ENCODE measurements around the gene KBTBD3. TPM values are rescaled to one million over a fixed set of nuclear protein-coding genes. Genes with fewer than 3 reads are reported as not detected.
"Not testable (repeated sequence)": the region's sequence is repeated elsewhere in the genome, so short reads cannot be mapped to it uniquely, and the experiment has no call there.

KBTBD3 gene
- total RNA-seq, 1 experiment from 2014 or later: 3.2 TPM

DNA sequence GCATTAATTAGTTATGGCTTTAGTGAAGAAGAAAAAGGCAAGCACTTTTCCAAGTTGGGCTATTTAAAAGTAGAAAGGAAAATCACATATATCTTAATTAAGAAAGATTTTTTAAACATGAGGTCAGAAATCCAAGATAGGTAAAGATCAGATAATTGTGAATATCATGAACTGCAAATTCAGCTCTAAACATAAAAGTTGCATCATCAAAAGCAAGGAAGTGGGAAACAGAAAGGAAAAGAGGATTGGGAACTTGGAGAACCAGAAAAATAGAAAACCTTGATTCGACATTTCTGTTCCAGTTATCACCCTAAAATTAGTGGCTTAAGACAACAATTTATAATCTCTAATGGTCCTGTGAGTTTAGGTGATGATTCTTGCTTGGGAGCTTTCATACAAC is 17.5 kb downstream of the KBTBD3 start:
- CTCF ChIA-PET: no interaction called here

DNA sequence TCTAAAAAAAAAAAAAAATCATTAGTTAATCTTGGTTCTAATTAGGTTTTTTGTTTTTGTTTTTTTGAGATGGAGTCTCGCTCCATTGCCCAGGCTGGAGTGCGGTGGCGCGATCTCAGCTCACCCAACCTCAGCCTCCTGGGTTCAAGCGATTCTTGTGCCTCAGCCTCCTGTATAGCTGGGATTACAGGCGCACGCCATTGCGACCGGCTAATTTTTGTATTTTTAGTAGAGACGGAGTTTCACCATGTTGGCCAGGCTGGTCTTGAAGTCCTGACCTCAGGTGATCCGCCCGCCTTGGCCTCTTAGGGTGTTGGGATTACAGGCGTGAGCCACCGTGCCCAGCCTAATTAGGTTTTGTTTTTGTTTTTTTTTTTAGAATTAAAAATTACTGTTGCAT is 18.8 kb downstream of the KBTBD3 start:
- BruUV-seq (replicated peaks); POLR2A ChIA-PET (ENCODE audit: low non-redundant PET); H3K27me3 ChIP-seq (replicated peaks; ENCODE audit: insufficient read depth, low read depth, low read length, poor library complexity); H3K4me1 ChIP-seq (ENCODE audit: insufficient read depth, low read length, poor library complexity, severe bottlenecking); H3K9me3 ChIP-seq (ENCODE audit: low read depth, low read length, poor library complexity, severe bottlenecking); H3K4me3 ChIP-seq (ENCODE audit: low read depth, low read length, poor library complexity, severe bottlenecking); DNase-seq (ENCODE audit: low spot score); H3K36me3 ChIP-seq (ENCODE audit: insufficient read depth, low read length, poor library complexity, severe bottlenecking); CTCF ChIA-PET; H3K27ac ChIP-seq (ENCODE audit: low read depth, low read length, poor library complexity, severe bottlenecking); intact Hi-C loops (cut with micrococcal nuclease; ENCODE audit: unreplicated experiment): not testable (repeated sequence)

More for the DNA sequence above, 17.5 kb downstream of the KBTBD3 start:
- Histone ChIP-seq H3K27ac (ENCODE audit: low read depth, low read length, poor library complexity, severe bottlenecking) (no peak overlapping the region), H3K4me1 (ENCODE audit: insufficient read depth, low read length, poor library complexity, severe bottlenecking) (no peaks in the 10 kb centered on the region), H3K9me3 (ENCODE audit: low read depth, low read length, poor library complexity, severe bottlenecking) (no peaks in the 10 kb centered on the region), H3K27me3 (replicated peaks; ENCODE audit: insufficient read depth, low read depth, low read length, poor library complexity) (no peaks in the 10 kb centered on the region), H3K36me3 (ENCODE audit: insufficient read depth, low read length, poor library complexity, severe bottlenecking) (no peaks in the 10 kb centered on the region), H3K4me3 (ENCODE audit: low read depth, low read length, poor library complexity, severe bottlenecking) (no peak overlapping the region)
- no TSS peak for BruUV-seq (replicated peaks)
- TF ChIP-seq EZH2 (IDR thresholded peaks at IDR 0.05; ENCODE audit: borderline replicate concordance, low read depth, low read length, poor library complexity, severe bottlenecking): no peak
- TF ChIP-seq, protein P1, sequence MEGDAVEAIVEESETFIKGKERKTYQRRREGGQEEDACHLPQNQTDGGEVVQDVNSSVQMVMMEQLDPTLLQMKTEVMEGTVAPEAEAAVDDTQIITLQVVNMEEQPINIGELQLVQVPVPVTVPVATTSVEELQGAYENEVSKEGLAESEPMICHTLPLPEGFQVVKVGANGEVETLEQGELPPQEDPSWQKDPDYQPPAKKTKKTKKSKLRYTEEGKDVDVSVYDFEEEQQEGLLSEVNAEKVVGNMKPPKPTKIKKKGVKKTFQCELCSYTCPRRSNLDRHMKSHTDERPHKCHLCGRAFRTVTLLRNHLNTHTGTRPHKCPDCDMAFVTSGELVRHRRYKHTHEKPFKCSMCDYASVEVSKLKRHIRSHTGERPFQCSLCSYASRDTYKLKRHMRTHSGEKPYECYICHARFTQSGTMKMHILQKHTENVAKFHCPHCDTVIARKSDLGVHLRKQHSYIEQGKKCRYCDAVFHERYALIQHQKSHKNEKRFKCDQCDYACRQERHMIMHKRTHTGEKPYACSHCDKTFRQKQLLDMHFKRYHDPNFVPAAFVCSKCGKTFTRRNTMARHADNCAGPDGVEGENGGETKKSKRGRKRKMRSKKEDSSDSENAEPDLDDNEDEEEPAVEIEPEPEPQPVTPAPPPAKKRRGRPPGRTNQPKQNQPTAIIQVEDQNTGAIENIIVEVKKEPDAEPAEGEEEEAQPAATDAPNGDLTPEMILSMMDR (conservative IDR thresholded peaks at IDR 0.05; ENCODE audit: low read depth, low read length): no peak
- intact Hi-C loops (cut with micrococcal nuclease; ENCODE audit: unreplicated experiment): no loop called here
- DNase-seq (ENCODE audit: low spot score): no peak
- POLR2A ChIA-PET (ENCODE audit: low non-redundant PET): no interaction called here

DNA sequence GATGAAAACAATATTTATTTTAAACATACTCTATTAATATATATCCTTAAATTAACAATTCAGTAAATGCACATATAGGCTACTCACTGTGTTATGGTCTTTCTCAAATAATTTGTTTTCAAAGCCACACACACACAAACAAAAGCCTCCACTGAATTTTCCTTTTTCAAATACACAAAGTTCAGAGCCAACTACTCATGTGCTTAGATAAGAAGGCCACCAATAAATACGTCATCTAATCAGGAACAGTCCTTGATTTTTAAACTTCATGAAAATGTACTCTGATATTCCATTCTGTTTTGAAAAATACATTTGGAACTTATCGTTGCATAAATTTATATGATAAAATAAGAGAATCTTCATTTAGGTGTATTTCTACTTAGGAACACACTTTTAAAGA is 26.0 kb downstream of the KBTBD3 start:
- peaks cover 11% of the 10 kb centered on the region for H3K4me1 ChIP-seq (ENCODE audit: insufficient read depth, low read length, poor library complexity, severe bottlenecking)
- TF ChIP-seq, protein P1 (conservative IDR thresholded peaks at IDR 0.05; ENCODE audit: low read depth, low read length): no peak
- TF ChIP-seq EZH2 (IDR thresholded peaks at IDR 0.05; ENCODE audit: borderline replicate concordance, low read depth, low read length, poor library complexity, severe bottlenecking): no peak
- H3K4me3 ChIP-seq (ENCODE audit: low read depth, low read length, poor library complexity, severe bottlenecking): no peak overlapping the region
- ChIA-PET CTCF (no interaction called here), POLR2A (ENCODE audit: low non-redundant PET) (no interaction called here)
- H3K9me3 ChIP-seq (ENCODE audit: low read depth, low read length, poor library complexity, severe bottlenecking): no peaks in the 10 kb centered on the region
- no peak overlapping the region for H3K27ac ChIP-seq (ENCODE audit: low read depth, low read length, poor library complexity, severe bottlenecking)
- no TSS peak for BruUV-seq (replicated peaks)
- no peaks in the 10 kb centered on the region for H3K36me3 ChIP-seq (ENCODE audit: insufficient read depth, low read length, poor library complexity, severe bottlenecking)
- H3K27me3 ChIP-seq (replicated peaks; ENCODE audit: insufficient read depth, low read depth, low read length, poor library complexity): no peaks in the 10 kb centered on the region
- intact Hi-C loops (cut with micrococcal nuclease; ENCODE audit: unreplicated experiment): no loop called here
- no peak for DNase-seq (ENCODE audit: low spot score)

DNA sequence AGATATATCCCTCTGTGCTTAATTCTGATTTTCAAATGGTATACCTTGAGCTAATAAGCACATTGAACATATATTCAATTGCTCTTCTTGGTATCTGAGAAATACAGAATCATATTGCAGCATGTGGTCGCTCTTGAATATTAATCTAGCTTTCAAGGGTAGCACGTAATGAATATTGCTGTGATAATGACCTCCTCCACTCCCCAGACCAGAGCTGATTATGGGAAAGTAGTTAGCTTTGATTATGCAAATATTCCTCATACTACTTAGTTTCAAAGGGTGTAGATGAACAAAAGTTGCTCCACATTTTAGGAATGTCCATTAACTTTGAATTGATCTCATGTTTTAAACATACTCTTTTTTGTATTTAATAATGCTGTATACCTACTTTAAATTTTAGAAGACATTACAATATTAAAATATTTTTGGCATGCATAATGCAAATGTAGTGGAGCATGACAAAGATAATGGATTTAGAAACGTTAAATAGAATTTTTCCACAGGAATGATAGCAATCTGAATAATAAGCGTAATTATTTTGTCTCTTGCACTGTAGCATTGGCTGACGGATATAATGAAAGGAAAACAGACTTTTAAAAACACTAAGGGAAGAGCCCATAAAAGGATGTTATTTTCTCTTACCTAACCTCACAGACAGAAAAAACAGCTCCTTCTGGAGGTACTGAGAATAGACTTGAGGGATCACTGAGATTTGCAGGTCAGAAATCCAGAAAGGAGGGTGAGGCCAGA is 27.2 kb downstream of the KBTBD3 start:
- ChIA-PET CTCF (no interaction called here), POLR2A (ENCODE audit: low non-redundant PET) (no interaction called here)
- H3K4me3 ChIP-seq (ENCODE audit: low read depth, low read length, poor library complexity, severe bottlenecking): no peak overlapping the region
- no peak for TF ChIP-seq EZH2 (IDR thresholded peaks at IDR 0.05; ENCODE audit: borderline replicate concordance, low read depth, low read length, poor library complexity, severe bottlenecking)
- TF ChIP-seq, protein P1 (conservative IDR thresholded peaks at IDR 0.05; ENCODE audit: low read depth, low read length): no peak
- H3K4me1 ChIP-seq (ENCODE audit: insufficient read depth, low read length, poor library complexity, severe bottlenecking): peaks cover 11% of the 10 kb centered on the region
- no peaks in the 10 kb centered on the region for H3K9me3 ChIP-seq (ENCODE audit: low read depth, low read length, poor library complexity, severe bottlenecking)
- DNase-seq (ENCODE audit: low spot score): no peak
- intact Hi-C loops (cut with micrococcal nuclease; ENCODE audit: unreplicated experiment): no loop called here
- no peaks in the 10 kb centered on the region for H3K27me3 ChIP-seq (replicated peaks; ENCODE audit: insufficient read depth, low read depth, low read length, poor library complexity)
- no peaks in the 10 kb centered on the region for H3K36me3 ChIP-seq (ENCODE audit: insufficient read depth, low read length, poor library complexity, severe bottlenecking)
- H3K27ac ChIP-seq (ENCODE audit: low read depth, low read length, poor library complexity, severe bottlenecking): no peak overlapping the region
- no TSS peak for BruUV-seq (replicated peaks)
